Measurements from ENCODE around the gene AJAP1.

AJAP1 gene

DNA sequence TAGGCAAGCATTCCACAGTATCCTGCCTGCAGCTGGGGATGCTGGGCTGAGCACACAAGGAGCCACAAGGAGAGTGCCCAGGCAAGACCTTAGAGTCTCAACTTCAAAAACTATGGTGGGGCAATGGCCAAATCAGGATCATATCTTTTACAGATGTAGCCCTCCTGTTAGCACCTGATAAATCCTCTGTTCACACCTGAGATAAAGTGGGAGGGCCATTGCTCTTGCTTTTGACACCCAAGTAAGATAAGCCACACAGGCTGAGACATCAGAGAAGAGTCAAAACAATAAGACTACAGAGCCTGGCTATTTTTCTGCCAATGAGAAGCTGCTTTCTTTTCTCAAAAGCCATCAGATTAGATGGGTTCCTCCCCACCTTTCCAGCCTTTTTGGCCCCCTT lies 148.9 kb downstream of the AJAP1 start:
- no peak for DNase-seq (ENCODE audit: low read depth in 3 of 3, low spot score in 1 of 3)

DNA sequence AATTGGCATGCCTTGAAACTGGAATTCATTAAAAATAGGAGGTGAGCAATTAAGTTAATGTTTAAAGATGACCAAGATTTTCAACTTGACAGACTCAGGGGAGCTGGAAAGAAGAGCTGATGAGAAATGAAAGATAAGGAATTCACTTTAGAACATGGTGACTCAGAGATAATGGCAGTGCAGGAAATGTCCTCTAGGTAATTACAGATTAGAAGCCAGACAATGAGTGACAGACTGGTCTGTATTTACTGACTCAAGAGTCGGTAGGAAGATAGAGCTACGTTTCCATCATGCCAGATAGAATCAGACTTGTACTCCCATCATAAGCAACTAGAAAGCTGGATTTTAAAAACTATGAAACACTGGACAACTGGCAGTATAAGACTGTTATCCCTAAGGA lies 151.6 kb downstream of the AJAP1 start:
- no peak for DNase-seq (ENCODE audit: low read depth in 3 of 3, low spot score in 1 of 3)

DNA sequence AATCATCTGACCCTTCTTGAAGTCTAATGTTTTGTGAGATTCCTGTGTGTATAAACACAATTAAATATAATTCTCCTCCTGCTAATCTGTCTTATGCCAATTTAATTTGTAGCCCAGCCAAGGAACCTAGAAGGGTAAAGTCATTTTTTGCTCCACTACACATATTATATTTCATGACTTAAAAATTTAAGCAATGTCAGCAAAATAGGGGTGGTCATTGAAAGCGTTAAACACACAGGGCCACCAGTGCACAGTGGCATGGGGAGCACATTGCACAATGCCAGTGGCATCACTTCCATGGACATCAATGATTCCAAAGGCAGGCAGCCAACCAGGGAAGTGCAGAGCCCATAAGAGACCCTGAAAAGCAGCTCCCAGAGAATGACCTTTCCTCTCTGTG lies 166.1 kb downstream of the AJAP1 start:
- no peak for DNase-seq (ENCODE audit: low read depth in 3 of 3, low spot score in 1 of 3)

DNA sequence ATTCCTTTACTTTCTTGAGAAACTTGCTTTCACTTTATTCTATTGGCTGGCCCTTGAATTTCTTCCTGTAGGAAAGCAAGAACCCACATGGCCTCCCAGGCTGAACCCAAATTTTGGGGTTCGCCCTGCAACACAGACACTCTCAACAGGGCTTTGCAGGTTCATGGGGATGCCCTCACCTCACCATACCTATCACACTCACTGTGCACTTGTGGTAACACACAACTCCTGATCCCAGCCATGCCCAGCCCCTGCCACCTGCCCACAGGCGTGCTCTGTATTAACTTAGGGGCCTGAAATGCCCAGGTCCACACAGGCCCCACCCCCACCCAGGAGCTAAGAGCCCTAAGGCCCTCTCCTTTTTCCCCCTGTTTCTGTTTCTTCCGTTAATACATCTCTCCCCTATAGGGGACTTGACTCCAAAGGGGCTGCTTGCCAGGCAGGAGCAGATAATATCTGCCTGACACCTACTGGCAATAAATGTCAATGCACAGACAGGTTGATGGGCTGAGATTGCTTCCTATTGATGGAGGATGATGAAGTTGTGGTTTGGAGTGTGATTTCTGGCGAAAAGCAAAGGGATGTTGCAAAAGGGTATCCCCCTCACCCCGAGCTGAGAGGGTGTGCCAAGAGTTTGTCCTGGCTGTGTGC lies 171.5 kb downstream of the AJAP1 start:
- DNase-seq (ENCODE audit: low read depth in 3 of 3, low spot score in 1 of 3) = no peak

DNA sequence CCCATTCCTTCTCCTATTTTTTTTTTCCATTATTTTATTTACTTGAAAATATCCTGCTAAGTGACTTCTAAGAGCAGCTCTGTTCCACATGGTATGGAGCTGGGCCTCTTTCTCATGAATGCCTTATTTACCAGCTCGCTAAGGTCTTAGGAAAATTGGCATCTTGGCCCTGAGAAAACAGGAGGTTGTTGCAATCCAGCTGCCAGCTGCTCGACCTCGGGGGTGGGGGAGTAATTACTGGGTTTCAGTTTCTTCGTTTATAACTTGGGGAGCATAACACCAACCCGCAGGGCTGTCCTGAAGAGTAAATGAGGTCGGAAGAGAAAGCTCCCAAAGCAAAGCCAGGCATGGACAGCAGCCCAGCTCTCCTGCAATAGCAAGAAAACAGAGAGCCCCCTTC lies 176.3 kb downstream of the AJAP1 start:
- no peak for DNase-seq (ENCODE audit: low read depth in 3 of 3, low spot score in 1 of 3)

DNA sequence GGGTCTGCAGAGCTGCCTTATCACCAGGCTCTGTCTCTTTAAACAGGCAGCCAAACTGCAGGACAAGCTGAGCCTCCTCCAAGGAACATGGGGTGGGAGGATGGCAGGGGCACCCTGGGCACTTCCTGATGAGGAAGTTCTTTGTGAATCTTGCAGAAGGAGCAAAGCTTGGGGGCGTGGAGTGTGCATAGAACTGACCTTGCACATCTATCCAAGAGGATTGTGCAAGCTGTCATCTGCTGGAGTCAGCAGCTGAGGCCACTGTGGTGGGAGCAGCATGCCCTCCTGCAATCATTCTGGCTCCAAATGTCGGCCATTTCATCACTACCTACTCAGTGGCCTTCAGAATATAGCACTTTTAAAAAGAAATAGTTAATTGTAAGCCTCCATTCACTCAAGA lies 182.2 kb downstream of the AJAP1 start:
- DNase-seq (ENCODE audit: low read depth in 3 of 3, low spot score in 1 of 3) = no peak

DNA sequence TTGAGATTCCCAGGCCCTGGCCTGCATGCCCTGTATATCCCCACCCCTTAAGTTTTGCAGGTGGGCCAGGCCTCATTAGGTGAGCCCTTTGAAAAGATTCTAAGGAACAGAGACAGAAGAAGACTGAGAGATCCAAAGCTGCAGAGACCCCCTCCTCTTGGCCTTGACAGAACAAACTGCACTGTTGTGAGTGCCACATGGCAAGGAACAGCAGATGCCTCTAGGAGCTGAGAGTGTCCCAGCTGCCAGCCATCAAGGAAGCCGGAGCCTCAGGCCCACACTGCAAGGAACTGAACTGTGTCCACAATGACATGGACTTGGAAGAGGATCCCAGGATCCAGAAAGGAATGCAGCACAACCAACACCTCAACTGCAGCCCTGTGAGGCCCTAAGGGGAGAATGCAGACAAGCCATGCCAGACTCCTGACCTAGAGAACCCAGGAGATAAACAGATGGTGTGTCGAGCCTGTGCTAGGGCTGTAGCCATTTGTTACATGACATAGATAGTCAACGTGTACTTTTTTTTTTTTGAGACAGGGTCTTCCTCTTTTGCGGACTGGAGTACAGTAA lies 182.7 kb downstream of the AJAP1 start:
- DNase-seq (ENCODE audit: low read depth in 3 of 3, low spot score in 1 of 3) = no peak

DNA sequence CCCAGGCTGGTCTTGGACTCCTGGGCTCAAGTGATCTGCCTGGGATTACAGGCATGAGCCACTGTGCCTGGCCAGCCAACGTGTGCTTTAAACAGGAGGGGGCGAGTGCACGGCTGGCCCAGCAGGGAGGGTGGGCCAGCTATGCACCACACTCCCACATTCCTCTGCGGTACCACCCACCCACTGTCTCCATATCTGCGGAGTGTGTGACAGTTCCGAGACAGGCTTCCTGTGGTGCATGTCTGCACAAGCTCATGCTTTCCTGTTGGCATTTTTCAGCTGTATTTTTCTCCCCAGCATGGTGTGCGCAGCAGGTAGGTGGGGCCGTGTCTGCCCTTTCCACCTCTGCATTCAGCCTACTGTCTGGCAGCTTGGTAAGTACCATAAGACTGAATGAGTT lies 183.3 kb downstream of the AJAP1 start:
- DNase-seq (ENCODE audit: low read depth in 3 of 3, low spot score in 1 of 3) = no peak

DNA sequence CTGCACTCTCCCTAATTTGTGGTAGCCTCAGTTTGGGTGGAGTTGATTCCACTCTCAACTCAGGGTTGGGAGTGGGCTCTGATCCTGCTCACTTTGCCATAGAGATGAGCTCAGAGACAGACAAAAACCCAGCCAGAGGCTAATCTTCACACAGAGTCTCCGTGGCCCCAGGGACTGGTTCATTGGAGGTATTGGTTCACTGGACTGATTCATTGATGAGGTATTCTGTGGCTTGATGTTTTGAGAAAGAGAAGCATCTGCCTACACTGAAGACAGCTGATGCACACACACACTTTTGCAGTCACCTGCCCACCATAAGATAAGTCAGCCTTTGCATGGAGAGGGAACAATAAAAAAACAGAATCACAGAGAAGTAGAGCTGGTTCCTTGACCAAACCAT lies 183.8 kb downstream of the AJAP1 start:
- DNase-seq (ENCODE audit: low read depth in 3 of 3, low spot score in 1 of 3) = no peak
